Iris pigment epithelial cell (primary cell): ENCODE results near the gene SNRNP35.
"Not testable (repeated sequence)": the region's sequence is repeated elsewhere in the genome, so short reads cannot be mapped to it uniquely, and the experiment has no call there.

Experiments
- DNase-seq: peaks from one replicate; pipeline ENCODE4 v3.0.0-alpha.2; 2011; ENCODE audit warnings: low read depth

Gene SNRNP35, protein sequence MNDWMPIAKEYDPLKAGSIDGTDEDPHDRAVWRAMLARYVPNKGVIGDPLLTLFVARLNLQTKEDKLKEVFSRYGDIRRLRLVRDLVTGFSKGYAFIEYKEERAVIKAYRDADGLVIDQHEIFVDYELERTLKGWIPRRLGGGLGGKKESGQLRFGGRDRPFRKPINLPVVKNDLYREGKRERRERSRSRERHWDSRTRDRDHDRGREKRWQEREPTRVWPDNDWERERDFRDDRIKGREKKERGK

GRCh38 chr12:123457980-123458779, at the start of gene SNRNP35:
Gene SNRNP35 (plus strand): TSS chr12:123458139. CDS start chr12:123465541, 7,402 bp downstream.
- peak; percentile 78 for DNase-seq

GRCh38 chr12:123408619-123409018, 49.3 kb upstream of the SNRNP35 start:
- DNase-seq, result not testable (repeated sequence)

DNA sequence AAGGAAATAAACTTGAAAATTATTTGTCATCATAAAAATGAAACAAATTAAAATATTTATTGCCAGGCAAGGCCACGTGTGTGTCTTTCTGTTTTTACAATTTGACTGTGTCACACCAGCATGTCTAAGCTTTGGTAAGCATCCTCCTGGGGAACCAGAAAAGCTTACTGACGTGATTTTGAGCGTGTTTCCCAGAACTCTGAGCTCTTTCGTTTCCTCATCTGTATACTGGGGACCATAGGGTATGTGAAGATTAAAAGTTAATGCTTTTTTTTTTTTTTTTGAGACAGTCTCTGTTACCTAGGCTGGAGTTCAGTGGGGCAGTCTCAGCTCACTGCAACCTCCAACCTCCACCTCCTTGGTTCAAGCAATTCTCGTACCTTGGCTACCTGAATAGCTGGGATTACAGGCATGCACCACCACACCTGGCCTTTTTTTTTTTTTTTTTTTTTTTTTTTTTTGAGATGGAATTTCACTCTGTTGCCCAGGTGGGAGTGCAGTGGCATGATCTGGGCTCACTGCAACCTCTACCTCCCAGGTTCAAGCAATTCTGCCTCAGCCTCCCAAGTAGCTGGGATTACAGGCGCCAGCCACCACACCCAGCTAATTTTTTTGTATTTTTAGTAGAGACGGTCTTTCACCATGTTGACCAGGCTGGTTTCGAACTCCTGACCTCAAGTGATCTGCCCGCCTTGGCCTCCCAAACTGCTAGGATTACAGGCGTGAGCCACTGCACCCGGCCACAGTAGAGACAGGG, 48.5 kb upstream of the SNRNP35 start:
- DNase-seq, result not testable (repeated sequence)

DNA sequence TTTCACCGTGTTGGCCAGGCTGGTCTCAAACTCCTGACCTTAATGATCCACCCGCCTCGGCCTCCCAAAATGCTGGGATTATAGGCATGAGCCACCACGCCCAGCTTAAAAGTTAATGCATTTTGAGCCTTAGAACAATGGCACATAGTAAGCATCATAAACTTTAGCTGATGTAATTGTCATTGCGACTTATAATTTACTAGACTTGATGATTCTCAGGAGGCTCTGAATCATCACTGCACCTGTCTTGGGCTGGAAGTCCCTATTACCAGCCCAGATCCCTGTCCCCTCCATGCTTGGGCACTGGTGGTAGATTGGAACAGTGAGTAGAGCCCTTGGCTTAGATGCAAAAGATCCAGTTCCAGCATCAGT, 47.9 kb upstream of the SNRNP35 start:
- no peak for DNase-seq

DNA sequence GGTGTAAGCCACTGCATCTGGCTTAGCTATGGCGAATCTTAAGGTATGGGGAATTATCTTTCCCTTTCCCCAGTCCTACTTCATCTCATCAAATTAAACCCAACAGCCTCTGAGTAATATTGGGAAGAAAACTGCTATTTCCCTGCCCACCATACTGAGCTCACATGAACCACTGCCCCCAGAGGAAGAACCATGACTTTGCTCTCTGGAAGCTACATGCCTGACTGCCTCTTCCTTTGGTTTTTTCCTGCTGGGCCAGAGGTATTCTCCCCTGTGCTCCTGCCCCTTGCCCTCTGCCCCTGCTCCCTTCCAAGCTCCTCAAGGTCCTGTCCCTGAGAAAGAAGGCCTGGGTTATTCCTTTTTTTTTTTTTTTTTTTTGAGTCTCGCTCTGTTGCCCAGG, 36.6 kb upstream of the SNRNP35 start:
- no peak for DNase-seq

GRCh38 chr12:123427036-123427769, 30.7 kb upstream of the SNRNP35 start:
- DNase-seq, result no peak

- DNase-seq, result no peak
Observed at GRCh38 chr12:123428591-123428990, 29.3 kb upstream of the SNRNP35 start.

DNA sequence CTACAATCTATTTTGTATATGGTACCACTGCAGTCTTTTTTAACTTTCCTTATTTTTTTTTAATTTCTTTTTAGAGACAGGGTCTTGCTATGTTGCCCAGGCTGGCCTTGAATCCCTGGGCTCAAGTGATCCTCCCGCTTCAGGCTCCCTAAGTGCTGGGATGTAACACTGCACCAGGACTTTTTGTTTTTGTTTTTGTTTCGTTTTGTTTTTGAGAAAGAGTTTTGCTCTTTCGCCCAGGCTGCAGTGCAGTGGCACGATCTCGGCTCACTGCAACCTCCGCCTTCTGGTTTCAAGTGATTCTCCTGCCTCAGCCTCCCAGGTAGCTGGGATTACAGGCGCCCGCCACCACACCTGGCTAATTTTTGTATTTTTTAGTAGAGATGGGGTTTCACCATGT, 28.8 kb upstream of the SNRNP35 start:
- DNase-seq, result not testable (repeated sequence)

DNA sequence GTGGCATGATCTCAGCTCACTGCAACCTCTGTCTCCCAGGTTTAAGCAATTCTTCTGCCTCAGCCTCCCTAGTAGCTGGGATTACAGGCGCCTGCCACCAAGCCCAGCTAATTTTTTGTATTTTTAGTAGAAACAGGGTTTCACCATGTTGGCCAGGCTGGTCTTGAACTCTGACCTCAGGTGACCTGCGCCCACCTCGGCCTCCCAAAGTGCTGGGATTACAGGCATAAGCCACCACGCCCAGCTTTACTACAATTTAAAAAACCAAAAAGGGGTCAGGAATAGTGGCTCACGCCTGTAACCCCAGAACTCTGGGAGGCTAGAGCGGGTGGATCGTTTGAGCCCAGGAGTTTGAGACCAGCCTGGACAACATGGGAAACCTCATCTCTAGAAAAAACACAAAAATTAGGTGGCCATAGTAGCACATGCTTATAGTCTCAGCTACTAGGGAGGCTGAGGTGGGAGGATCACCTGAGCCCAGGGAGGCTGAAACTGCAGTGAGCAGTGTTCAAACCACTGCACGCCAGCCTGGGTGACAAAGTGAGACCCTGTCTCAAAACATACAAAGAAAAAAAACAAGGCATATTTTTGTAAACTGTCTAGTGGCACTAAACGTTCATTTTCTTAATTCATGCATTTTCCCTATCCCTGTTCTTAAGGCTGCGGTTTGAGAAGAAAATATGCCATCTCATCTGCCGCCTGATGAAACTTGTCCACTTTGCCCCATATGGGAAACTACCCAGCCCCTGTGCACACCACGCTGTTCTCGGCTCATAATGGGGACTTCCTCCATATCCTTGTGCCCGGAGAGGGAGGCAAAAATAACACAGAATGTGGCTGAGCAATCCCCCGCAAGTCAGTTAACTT, 25.8 kb upstream of the SNRNP35 start:
- not testable (repeated sequence) for DNase-seq

GRCh38 chr12:123433615-123434014, 24.3 kb upstream of the SNRNP35 start:
- DNase-seq, result no peak

GRCh38 chr12:123435636-123436016, 22.3 kb upstream of the SNRNP35 start:
- no peak for DNase-seq

DNA sequence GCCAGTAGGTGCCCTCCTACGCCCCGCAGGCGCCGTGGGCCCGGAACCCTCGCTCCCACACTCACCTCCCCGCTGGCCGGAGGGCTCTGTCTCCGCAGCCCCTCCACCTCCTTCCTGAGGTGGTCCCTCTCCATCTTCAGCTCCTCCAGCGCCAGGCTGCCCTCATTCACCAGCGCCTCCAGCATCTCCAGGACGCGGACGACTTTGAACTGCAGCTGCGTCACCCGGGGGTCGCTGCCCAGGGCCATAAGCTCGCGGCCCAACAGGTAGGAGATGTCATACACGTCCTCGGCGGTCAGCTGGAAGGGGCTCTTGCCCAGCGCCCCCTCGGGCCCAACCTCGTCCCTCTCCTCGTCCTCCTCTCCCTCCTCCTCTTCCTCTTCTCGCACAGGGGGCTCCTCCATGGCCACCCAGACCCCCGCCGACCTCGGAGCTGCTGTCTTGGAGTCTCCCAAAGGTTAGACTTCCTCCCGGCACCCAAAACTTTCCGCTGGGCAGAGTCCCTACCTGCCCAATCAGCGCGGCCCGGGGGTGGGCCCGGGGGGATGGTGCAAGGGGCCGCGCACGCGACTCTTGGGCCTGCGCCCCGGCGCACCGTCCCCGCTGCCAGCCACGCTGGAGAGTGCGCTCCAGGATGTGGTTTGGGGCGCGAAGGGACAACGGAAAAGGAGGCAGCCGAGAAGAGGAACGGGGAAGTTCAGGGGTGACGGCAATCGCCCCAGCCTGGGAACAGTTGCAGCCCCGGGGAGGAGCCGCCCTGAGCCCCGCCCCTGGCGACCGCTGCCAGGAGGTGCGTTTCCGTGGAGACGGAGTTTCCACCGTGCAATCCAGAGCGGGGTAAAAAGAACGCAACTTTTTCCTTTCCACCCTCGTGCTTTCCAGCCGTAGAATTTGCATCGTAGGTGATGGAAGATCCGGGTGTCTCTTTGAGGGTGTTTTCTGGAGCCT, 21.6 kb upstream of the SNRNP35 start, which contains the start of gene RILPL2:
RILPL2 (minus strand) TSS at position 668 of the 948 bp plus-strand sequence; CDS start at position 404, 264 bp downstream.
- peak; percentile 86 for DNase-seq

DNA sequence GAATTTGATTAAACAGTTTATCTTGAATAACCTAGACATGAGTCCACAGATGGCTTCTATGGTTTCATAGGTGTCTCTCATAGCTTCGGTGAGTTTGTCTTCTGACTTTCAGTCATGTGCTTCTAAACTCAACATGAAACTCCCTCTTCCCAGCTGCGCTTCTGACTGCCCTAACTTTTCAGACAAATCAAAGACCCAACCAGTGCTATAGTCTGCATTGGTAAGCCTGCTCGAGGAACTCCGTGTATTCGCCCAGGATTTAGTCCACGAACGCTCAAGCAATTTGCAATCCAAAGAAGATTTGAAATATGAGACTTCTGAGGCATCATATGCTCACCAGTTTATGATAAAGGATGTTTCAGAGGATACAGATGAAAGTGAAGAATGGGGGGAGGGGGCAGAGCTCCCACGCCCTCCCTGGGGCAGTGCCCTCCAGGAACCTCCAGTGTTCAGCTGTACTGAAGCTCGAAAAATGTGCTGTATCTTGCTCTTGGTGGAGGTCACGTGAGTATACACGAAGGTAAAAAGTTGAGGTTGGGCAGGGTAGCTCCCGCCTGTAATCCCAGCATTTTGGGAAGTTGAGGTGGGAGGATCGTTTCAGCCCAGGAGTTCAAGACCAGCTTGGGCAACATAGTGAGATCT, 16.3 kb upstream of the SNRNP35 start:
- DNase-seq, result no peak

- DNase-seq, result no peak
Observed at GRCh38 chr12:123442774-123443173, 15.2 kb upstream of the SNRNP35 start.

DNA sequence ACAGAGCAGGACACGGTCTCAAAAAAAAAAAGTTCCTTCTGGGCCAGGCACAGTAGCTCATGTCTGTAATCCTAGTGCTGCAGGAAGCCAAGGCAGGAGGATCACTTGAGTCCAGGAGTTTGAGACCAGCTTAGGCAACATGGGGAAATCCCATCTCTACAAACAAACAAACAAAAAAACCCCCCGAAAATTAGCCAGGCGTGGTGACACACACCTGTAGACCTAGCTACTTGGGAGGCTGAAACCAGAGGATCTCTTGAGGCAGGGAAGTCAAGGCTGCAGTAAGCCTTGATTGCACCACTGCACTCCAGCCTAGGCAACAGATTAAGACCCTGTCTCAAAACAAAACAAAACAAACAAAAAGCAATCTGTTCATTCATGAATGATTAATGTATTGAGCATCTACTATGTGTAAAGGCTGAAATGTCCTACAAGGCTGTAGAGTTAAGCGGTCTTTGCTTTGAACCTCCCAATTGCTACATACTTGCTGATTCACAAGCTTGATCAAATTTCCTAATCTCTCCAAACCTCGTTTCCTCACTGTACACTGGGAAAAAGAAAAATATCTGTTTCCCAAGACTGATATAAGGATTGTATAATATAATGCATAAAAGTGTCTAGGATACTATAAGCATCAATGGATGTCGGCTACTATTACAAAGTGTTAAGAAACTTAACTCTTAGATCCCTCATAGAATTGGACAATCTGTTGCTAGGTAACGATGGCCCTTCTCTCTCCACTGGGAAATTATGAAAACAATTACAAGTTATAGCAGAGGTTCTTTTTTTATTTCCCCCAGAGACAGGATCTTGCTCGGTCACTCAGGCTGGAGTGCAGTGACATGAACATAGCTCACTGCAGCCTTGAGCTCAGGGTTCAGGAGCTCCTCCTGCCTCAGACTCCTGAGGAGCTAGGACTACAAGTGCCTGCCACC, 13.6 kb upstream of the SNRNP35 start:
- DNase-seq, result peak; percentile 92

DNA sequence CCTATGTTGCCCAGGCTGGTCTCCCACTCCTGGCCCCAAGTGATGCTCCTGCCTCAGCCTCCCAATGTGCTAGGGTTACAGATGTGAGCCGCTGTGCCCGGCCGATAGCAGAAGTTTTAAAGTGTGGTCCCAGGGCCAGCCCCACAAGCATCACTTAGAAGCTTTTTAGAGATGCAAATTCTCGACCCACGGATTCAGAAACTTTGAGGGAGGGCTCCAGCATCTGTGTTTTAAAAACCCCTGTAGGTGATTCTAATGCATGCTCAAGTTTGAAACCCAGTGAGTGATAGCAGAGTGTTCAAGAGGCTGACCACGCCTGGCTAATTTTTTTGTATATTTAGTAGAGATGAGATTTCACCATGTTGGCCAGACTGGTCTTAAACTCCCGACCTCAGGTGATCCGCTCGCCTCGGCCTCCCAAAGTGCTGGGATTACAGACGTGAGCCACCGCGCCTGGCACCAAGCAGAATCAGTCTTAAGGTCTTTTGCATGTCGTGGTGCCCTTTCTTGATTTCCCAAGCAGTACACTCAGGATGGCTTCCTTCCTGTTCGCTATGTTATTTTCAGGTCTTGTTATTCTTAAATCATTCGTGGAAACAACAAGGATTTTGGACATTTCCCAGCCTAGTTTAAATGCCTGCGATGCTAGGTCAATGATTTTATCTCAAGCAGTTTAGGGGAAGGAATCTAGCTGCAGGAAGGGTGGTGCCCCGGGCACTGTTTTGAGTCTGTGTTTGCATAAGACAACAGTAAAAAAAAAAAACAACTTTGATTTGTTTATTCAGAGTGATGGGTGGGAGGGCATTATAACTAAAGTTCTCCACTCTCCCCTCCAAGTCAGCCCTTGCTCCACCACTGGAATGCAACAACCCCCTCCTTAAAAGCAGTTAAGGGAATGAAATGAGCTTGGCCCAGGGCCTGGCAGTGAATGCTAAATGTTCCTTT, 12.3 kb upstream of the SNRNP35 start:
- DNase-seq, result peak; percentile 72

DNA sequence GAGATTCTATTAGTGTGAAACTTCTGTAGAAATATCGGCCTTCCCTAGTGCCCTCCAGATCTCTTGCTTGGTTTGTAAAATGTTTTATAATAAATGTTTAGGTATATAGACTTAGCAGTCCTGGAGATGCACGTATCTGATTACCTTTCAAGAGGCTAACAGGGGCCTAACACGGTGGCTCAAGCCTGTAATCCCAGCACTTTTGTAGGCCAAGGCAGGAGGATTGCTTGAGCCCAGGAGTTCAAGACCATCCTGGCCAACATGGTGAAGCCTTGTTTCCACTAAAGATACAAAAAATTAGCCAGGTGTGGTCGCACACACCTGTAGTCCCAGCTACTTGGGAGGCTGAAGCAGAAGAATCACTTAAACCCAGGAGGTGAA, 11.6 kb upstream of the SNRNP35 start:
- DNase-seq, result no peak
